DMS 273 (cell line): ENCODE results near the gene CCDC80.

ENCODE experiments used
- DNase-seq: peaks from one replicate; lab custom pipeline; 2025; ENCODE audit not compliant: unreplicated experiment; lab: John Stamatoyannopoulos, UW

CCDC80 gene, protein sequence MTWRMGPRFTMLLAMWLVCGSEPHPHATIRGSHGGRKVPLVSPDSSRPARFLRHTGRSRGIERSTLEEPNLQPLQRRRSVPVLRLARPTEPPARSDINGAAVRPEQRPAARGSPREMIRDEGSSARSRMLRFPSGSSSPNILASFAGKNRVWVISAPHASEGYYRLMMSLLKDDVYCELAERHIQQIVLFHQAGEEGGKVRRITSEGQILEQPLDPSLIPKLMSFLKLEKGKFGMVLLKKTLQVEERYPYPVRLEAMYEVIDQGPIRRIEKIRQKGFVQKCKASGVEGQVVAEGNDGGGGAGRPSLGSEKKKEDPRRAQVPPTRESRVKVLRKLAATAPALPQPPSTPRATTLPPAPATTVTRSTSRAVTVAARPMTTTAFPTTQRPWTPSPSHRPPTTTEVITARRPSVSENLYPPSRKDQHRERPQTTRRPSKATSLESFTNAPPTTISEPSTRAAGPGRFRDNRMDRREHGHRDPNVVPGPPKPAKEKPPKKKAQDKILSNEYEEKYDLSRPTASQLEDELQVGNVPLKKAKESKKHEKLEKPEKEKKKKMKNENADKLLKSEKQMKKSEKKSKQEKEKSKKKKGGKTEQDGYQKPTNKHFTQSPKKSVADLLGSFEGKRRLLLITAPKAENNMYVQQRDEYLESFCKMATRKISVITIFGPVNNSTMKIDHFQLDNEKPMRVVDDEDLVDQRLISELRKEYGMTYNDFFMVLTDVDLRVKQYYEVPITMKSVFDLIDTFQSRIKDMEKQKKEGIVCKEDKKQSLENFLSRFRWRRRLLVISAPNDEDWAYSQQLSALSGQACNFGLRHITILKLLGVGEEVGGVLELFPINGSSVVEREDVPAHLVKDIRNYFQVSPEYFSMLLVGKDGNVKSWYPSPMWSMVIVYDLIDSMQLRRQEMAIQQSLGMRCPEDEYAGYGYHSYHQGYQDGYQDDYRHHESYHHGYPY

DNA sequence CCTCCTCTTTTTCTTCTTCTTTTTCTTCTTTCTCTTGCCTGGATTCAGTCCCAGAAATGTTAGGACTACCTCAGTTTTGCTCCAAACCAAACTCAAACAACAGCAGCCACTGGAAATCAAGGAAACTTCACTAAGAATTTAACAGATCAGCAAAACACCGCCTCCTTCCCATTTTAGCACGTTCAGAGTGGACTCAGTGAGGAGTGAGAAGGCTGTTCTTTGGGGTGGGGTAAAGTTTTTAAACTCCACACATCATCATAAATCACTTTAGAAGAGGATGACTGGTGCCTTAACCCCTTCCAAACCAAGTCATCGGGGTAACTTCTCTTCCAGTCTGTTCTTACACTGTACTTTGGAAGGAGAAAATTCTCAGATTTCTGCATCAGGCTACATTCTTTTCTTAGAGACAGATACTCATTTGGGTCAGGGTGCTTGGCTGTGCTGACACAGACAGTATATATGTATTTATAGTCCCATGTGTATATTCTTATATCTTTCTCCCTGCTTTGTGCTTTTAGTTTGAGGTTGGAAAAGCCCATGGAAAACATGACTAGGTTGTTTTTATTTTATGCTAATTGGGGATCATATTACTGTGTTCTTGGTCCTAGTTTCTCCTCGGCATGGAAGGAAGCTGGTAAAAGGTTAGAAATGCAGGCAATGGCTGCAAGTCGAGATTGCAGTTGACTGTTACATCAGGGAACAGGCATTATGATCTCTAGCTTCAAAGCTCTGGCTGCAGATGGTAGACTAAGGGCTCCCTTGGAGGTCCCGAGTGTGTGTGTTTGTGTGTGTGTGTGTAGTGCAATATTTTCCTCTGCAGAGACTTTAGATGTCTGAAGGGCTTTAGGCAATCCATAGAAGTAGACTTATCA is at the start of gene CCDC80:
Gene CCDC80, minus strand, starts transcription at position 214 of the 872 bp plus-strand sequence. CDS start 1,238 bp downstream, outside the sequence.
- peak; percentile 86 for DNase-seq

GRCh38 chr3:112689989-112690388 is 49.0 kb upstream of the CCDC80 start:
- no peak for DNase-seq

- no peak for DNase-seq
Measured at GRCh38 chr3:112689385-112689784, 48.4 kb upstream of the CCDC80 start.

DNA sequence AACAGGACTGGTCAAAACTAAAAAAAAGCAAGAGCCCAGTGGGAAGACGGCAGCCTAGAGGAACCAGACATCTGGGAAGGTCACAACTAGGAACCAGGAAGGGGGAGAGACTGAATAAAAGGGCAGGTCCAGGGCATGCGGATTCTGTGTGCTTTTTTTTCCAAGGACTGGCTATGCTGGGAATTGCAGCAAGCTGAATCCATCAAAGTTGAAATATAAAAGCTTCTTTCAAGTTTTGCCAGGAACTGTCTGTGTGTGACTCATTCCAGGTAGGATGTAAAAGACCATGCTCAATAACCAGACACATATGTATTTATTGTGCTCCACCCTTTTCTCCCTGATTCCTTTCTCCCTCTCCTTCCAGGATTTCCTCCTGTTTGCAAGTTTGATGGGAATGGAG is 47.9 kb upstream of the CCDC80 start:
- no peak for DNase-seq

GRCh38 chr3:112688085-112688769 is 47.3 kb upstream of the CCDC80 start:
- DNase-seq = no peak

- no peak for DNase-seq
Measured at GRCh38 chr3:112687616-112688015, 46.7 kb upstream of the CCDC80 start.

DNA sequence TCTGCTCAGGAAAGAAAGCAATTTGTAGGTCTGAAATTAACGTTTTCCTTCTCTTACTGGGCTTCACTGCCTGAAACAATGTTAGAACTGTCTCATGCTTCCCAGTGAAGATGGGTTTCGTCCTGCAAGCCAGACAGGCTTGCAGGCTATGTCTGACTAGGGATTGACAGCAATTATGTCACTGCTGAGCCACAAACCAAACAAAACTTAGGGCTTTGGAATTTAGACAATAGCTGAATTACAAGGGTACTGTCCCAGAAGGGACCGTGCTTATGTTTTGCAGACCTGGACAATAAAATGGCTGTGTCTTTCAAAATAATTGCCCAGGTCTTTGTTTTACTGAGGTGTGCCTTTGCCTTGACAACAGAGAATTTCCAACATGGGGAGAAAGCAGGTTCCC is 46.3 kb upstream of the CCDC80 start:
- DNase-seq = no peak

GRCh38 chr3:112685956-112686799 is 45.2 kb upstream of the CCDC80 start:
- DNase-seq = no peak

GRCh38 chr3:112685420-112685819 is 44.5 kb upstream of the CCDC80 start:
- peak; percentile 30 for DNase-seq

DNA sequence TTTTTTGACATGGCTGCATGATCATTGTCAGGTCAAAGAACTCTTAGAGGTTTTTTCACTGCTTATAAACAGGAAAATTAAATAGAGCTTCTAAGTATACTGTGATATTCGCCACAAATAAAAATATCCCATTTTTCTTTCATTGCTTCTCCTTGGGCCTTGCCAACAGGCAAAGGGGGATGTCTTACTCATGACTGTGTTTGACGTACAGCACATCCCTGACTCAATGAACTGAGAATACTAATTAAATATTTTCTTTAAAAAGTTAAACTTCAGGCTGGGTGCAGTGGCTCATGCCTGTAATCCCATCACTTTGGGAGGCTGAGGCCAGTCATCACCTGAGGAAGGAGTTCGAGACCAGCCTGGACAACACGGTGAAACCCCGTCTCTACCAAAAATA is 41.4 kb upstream of the CCDC80 start:
- no peak for DNase-seq

DNA sequence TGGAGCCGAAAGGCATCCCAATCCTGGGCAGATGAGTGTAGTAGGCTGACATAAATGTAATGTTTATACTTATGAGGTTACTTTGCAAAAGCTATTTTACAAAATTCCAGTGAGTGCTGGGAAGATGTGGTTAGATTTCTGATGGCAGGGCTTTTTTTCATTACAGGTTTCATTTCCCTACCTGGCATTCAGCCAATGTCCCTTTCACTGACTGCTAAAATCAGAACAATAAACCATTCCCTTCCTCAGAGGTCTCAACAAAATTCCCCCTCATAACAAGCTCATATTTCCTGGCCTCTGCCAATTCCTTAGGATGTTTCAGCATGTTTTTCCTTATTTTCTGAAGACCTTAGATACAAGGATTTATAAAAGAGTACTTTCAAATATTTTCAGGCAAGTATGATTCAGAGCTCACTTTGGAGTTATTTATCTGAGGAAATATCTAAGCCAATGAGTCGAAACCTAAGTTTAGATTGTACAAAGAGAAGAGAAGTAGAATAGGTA is 40.9 kb upstream of the CCDC80 start:
- DNase-seq = peak; percentile 24

GRCh38 chr3:112676659-112677234 is 35.8 kb upstream of the CCDC80 start:
- DNase-seq = peak; percentile 40

- no peak for DNase-seq
Measured at GRCh38 chr3:112675943-112676535, 35.1 kb upstream of the CCDC80 start.

GRCh38 chr3:112675349-112675748 is 34.4 kb upstream of the CCDC80 start:
- no peak for DNase-seq

GRCh38 chr3:112672716-112673541 is 32.0 kb upstream of the CCDC80 start:
- DNase-seq = no peak

GRCh38 chr3:112671930-112672715 is 31.2 kb upstream of the CCDC80 start:
- DNase-seq = no peak

DNA sequence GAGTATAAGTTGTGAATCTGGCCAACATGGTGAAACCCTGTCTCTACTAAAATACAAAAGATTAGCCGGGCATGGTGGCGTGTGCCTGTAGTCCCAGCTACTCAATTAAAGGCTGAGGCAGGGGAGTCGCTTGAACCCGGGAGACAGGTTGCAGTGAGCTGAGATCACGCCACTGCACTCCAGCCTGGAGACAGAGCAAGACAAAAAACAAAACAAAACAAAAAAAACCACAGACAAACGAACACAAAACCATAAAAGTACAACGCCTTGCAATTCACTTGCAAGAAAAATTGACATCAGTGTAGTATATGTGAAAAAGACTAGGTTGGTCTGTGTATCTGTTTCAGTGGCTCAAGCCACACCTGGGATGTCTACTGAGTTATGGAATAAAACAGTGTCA is 29.9 kb upstream of the CCDC80 start:
- DNase-seq = no peak
